Fibroblast of villous mesenchyme (primary cell): ENCODE data around the gene SLC43A3. TPM values are rescaled to one million over a fixed set of nuclear protein-coding genes. Genes with fewer than 3 reads are reported as not detected.

Source experiments
- DNase-seq: peaks from one replicate; pipeline ENCODE4 v3.0.0-alpha.2; 2010; ENCODE audit warnings: low read depth
- H3K4me3 ChIP-seq: 2 replicates; pipeline ENCODE4 v1.5.1; 2011; ENCODE audit warnings: low read depth, mild to moderate bottlenecking, low read length
- total RNA-seq: library from RNA; depleted of rRNA; stranded (reverse); fragments of >200 nt; gene quantifications from 2 replicates; pipeline ENCODE4 v1.2.3, GENCODE V29; 2012
- TF ChIP-seq, protein P1 (sequence below): IDR thresholded peaks from 2 replicates; pipeline ENCODE4 v1.5.1; 2012; ENCODE audit warnings: low read depth, mild to moderate bottlenecking, low read length; ENCODE audit not compliant: insufficient read depth

The SLC43A3 gene
- total RNA-seq, 1 donor, result 26.3 TPM

DNA sequence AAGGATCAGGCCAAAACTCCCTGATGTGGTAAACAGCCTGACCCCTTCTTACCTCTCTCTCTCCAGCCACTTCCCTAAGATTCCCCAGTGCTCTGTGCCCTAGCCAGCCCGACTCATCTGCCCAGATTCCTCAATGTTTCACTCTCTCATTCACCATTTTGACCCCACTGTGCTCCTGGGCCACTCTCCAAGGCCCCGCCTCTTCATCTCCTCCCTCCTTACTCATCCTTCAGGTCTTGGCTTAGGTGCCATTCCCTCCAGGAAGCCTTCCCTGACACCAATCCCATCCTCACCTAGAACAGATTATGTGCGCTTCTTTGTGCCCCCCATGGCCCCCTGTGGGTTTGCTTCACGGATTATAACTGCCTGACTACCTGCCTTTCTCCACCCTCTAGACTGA lies 13.2 kb downstream of the SLC43A3 start:
- no peak overlapping the region for H3K4me3 ChIP-seq
- no peak for DNase-seq
- TF ChIP-seq, protein P1, sequence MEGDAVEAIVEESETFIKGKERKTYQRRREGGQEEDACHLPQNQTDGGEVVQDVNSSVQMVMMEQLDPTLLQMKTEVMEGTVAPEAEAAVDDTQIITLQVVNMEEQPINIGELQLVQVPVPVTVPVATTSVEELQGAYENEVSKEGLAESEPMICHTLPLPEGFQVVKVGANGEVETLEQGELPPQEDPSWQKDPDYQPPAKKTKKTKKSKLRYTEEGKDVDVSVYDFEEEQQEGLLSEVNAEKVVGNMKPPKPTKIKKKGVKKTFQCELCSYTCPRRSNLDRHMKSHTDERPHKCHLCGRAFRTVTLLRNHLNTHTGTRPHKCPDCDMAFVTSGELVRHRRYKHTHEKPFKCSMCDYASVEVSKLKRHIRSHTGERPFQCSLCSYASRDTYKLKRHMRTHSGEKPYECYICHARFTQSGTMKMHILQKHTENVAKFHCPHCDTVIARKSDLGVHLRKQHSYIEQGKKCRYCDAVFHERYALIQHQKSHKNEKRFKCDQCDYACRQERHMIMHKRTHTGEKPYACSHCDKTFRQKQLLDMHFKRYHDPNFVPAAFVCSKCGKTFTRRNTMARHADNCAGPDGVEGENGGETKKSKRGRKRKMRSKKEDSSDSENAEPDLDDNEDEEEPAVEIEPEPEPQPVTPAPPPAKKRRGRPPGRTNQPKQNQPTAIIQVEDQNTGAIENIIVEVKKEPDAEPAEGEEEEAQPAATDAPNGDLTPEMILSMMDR, result no peak

DNA sequence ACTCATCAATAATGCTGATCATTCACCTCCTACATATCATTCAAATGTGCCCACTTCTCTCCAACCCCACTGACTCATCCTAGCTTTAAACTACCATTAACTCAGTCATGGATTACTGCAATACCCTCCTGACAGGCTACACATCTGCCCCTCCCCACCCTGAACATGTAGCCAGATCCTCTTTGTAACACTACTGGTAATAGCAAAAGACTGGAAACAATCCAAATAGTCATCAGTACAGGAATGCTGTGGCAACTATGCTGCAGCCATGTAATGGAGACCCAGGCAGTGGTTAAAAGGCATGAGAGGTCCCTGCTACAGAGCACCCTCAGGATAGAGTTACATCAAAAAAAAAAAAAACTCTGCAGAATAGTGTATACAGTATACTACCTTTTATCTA lies 16.6 kb downstream of the SLC43A3 start:
- no peak overlapping the region for H3K4me3 ChIP-seq
- TF ChIP-seq, protein P1, result no peak
- DNase-seq, result peak; percentile 29

DNA sequence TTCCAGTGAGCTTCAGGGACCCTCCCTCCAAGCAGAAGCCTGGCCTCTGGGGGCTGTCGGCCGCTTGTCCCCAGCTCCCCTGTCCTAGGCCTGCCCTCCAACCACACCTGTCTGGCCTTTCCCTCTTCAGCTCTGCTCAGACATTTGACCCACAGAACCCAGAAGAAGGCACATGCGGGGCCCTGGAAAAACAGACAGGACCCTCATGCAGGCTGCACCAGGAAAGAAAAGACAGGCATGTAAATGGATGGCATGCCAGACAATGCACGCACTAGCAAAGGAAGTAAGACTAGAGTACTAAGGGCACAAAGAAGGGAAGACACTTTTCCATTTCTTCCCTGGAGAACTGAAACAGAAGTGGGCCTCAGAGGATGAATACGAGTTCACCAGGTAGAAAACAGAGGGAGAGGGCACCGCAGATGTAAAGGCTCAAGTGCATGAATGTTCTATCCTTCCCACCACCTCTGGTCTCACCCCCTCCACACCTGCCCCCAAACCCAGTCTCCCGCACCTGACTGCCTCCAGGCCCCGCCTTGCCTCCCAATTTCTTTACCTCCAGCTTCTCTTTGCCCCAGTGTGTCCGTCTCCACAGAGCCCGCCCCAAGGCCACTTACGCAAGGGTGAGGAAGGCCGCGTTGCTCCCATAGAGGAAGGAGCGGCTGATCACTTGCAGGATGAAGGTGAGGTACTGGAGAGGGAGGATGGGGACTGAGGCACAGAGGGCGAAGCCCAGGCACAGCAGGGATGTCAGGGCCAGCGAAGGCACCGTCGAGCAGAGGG lies 17.4 kb downstream of the SLC43A3 start:
- no peak for DNase-seq
- H3K4me3 ChIP-seq, result no peak overlapping the region
- TF ChIP-seq, protein P1, result no peak

DNA sequence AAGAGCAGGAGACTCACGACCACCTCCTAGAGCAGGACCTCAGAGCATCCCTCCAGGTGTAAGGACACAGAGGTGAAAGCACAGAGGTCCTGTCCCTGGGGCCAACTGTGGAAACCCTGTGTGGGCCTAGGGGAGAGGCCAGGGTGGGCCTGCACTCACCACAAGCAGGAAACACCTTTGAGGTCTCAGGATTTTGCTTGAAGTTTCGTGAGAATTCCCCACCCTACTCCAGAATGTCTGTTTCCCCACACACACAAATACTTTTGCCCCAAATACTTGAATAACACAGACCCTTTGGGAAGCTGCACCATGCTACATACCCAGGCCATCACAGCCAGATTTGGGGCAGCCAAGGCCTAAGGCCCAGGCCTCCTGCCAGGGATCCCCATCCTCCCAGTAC lies 18.1 kb downstream of the SLC43A3 start:
- no peak for DNase-seq
- TF ChIP-seq, protein P1, result no peak
- H3K4me3 ChIP-seq, result no peak overlapping the region

DNA sequence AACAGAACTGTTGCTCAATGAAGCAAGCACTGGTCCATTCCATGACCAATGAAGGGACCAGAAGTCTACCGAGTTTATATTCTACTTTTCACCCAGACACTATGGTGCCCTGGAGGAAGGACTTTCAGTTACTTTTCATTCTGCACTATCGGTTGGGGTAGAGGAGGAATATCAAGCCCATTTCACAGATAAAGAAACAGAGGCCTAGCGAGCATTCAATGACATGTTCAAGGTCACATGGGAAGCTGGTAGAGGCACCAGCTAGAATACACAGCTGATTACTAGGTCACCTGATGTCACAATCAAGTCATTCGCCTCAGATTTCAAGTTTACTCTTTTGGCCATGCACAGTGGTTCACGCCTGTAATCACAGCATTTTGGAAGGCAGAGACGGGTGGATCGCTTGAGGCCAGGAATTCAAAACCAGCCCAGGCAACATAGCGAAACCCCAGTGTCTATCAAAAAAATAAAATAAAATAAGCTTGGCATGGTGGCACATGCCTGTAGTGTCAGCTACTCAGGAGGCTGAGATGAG lies 18.9 kb downstream of the SLC43A3 start:
- DNase-seq, result no peak
- TF ChIP-seq, protein P1, result no peak
- no peak overlapping the region for H3K4me3 ChIP-seq

DNA sequence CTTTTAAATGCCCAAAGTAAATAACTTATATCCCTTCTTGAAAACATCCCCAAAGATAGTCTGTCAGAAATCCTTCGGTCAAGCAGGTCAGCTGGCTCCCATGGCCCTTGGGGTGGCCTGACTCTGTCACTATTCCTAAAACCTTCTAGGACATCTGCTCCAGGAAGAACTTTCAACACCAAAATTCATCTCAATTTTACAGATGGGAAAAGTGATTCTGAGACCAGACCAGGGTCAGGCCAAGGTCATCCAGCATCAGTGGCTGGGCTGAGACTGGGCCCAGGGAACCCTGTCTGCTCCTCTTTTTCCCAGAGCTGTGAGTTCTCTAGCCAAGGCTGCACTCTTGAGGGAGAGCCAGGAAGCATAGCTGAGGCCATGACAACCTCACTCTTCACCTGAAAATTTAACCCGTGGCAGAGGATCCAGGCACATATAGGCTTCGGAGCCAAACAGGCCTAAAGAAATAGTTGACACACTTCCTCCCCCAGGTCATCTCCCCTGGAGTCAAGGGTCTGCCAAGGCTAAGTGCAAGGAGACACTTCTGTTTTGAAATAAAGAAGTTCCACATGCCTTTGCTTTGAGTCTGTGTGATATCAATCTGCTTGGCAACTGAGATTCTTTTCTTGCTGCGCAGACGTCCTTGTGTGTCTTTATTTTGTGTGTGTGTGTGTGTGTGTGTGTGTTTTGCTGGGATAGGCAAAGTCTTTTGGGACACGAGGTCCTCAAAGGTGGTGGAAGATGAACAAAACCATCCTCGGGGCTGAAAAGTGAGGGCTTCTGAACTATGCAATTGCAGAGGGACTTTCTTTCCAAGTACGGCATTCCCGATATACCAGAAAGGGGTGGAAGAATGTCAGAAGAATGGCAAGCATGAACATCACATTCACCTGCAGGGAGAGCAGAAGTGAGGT lies 19.7 kb downstream of the SLC43A3 start:
- no peak overlapping the region for H3K4me3 ChIP-seq
- TF ChIP-seq, protein P1, result no peak

More for the DNA sequence above, 19.7 kb downstream of the SLC43A3 start:
- no peak for DNase-seq
